Urothelium cell line (cell line): ENCODE data around the gene MLC1.

Experiments
- DNase-seq: peaks from one replicate; pipeline ENCODE4 v3.0.0; 2011; ENCODE audit warnings: low spot score, mixed read lengths
- FAIRE-seq: peaks from 2 replicates; lab custom pipeline; 2011; peaks lifted over from hg19 to GRCh38; lab: Jason Lieb, UNC

The MLC1 gene

GRCh38 chr22:50040717-50041116 is 44.5 kb downstream of the MLC1 start:
- FAIRE-seq, result no peak
- DNase-seq, result no peak

- DNase-seq, result no peak
Measured at GRCh38 chr22:50039669-50040443, 45.4 kb downstream of the MLC1 start.

GRCh38 chr22:50035976-50036724 is 49.1 kb downstream of the MLC1 start:
- DNase-seq (no peak), FAIRE-seq (no peak)

More at GRCh38 chr22:50039669-50040443, 45.4 kb downstream of the MLC1 start:
- FAIRE-seq, result peak; percentile 96

- DNase-seq (no peak), FAIRE-seq (no peak)
Measured at GRCh38 chr22:50035131-50035881, 49.9 kb downstream of the MLC1 start.

- no peak for DNase-seq
- FAIRE-seq, result no peak
Measured at GRCh38 chr22:50034126-50035081, 50.8 kb downstream of the MLC1 start.

GRCh38 chr22:50032941-50033601 is 52.2 kb downstream of the MLC1 start:
- DNase-seq (no peak), FAIRE-seq (no peak)

GRCh38 chr22:50032109-50032871 is 52.9 kb downstream of the MLC1 start:
- FAIRE-seq, result peak; percentile 27
- no peak for DNase-seq

GRCh38 chr22:50031189-50032091 is 53.8 kb downstream of the MLC1 start:
- DNase-seq (no peak), FAIRE-seq (peak; percentile 37)

- peak; percentile 93 for DNase-seq
- FAIRE-seq, result peak; percentile 86
Measured at GRCh38 chr22:50030297-50031188, 54.7 kb downstream of the MLC1 start.

GRCh38 chr22:50027639-50028537 is 57.3 kb downstream of the MLC1 start:
- FAIRE-seq (peak; percentile 87), DNase-seq (peak; percentile 67)

GRCh38 chr22:50025993-50026392 is 59.2 kb downstream of the MLC1 start:
- FAIRE-seq, result no peak
- no peak for DNase-seq

- no peak for FAIRE-seq
Measured at GRCh38 chr22:50022171-50022819, 62.9 kb downstream of the MLC1 start.

GRCh38 chr22:50020606-50021005 is 64.6 kb downstream of the MLC1 start:
- FAIRE-seq (no peak), DNase-seq (no peak)

More at GRCh38 chr22:50022171-50022819, 62.9 kb downstream of the MLC1 start:
- DNase-seq, result no peak

GRCh38 chr22:50019316-50019715 is 65.9 kb downstream of the MLC1 start:
- DNase-seq (no peak), FAIRE-seq (no peak)

- FAIRE-seq (no peak), DNase-seq (no peak)
Measured at GRCh38 chr22:50018608-50019285, 66.5 kb downstream of the MLC1 start.
